ENCODE data around the gene WNT11.
"Not testable (repeated sequence)": the region's sequence is repeated elsewhere in the genome, so short reads cannot be mapped to it uniquely, and the experiment has no call there.

WNT11 gene

DNA sequence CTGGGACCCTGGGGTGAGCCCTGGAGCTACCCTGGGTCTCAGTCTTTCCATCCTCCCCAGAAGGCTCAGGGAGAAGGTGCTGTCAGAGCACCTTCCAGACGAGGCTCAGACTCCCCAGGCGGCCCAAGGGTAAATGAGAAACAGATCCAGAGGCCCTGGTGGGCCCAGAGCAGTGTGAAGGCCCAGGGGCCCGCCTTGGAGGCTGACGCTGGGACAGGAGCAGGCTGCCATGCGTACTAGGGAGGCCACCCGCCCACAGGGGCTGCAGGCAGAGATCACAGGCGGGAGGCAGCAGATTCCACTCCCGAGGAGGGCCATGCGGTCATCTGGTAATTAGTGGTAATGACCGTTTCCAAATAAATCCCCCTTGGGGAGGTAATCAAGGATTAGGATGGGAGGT is 5.2 kb downstream of the WNT11 start:
- no peak for DNase-seq

DNA sequence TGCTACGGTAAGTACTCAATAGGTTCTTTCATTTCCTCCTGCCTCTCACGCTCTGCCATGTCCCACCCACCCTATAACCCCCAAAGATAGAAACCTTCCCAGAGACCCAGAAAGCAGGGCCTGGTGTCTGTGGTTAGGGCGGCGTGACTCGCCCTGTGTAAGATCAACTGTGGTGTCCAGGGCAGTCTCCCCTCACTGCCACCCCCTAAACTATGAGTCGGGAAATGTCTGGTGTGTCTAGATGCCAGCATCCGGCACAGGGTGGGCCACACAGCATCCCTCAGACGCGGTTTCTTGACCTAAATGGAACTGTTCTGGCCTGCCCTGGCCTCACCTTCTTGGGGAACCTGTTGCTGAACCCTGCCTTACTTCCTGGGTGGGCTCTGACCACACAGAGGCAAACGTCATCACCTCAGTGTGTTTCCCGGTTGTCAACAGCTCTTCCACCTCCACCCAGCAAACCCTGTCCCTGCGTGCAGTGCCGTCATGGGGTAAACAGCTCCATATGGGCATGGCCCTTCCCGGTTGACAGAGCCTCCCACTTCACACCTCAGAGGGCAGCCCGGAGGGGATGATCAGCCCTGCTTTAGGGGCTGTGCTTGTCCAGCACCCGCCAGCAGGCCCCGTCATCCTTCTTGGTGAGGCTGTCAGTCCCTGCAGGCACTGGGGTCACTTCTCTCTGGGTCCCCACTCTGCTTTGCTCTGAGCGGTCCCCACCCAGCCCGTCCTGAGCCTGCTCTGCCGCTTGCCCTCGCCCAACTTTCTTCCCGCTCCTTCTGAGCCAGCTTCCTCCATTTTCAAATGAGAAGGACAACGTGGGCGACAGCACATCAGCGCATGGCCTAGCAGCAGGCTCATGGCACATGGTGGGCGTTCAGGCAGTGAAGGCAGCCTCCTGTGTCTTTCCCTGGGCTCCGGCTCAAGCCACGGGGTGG is 6.0 kb downstream of the WNT11 start:
- DNase-seq = no peak

DNA sequence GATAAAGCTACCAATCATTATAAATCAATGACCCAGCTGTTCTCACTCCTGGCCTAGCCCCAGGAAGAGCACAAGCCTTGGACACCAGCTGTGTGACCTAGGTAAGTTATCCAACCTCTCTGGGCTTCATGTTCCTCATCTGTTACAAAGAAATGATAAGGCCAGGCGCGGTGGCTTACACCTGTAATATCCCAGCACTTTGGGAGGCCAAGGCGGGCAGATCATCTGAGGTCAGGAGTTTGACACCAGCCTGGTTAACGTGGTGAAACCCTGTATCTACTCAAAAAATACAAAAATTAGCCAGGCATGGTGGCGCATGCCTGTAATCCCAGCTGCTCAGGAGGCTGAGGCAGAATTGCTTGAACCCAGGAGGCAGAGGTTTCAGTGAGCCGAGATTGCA is 7.6 kb downstream of the WNT11 start:
- not testable (repeated sequence) for DNase-seq

DNA sequence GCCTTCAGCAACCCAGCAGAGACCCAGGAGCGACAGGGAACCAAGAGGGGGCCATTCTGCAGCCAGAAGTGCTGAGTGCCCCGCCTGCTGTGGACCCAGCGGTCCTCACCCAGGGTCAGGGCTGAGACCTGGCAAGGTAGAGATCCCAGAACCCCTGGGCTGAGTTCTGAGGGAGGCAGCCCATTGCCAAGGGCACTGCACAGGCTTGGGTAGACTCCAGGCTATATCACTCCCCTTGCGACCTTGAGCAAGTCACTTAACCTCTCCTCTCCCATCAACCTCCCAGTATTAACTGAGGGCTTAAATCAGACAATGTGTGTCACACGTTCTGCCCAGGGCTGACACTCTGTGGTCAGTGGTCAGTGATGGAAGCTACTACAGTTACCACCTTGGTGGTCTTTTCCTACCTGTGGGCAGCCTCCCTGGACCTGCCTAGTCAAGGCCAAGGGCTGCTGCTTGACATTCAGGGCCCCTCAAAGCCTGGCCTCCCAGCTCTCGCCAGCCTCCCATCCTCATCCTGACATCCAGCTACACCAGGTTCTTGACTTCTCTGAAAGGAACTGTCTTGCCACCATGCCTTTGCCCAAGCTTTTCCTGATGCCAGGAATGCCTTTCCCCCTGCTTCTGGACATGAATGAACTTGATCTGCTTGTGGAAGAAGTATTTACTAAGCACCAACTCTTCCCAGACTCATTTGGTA is 8.2 kb downstream of the WNT11 start:
- no peak for DNase-seq

DNA sequence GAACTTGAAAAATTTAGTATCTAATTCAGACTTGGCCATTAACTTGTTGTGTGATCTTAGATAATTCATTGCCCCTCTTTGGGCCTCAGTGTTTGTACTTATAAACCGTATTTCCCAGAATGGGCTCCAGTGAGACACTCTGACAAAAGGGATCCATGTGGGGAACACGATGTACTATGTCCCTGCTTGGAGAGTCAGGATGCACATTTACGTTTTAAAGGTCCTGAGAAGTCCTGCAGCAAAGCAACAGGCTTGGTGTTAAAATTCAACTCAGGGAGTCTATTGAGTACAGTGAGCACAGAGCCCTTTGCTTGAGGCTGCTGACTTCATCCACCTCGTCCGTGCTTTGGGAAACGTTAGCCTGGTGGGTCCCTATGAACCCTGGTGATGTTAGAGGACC is 9.0 kb downstream of the WNT11 start:
- no peak for DNase-seq

DNA sequence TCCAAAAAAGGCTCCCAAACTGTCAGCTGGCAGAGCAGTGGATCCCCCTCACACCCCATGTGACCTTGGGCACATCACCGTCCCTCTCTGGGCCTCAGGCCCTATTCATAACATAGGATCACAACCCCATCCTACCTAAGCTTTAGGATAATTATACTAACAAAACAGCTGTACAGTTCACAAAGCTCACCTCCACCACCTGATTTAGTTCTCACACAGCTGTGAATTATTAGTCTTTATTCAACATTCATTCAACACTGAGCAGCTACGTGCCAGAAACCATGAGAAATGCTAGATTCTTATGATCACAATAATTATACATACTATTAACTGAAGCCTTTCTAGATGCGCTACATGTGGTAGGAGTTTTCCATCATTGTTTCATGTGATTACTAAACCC is 9.5 kb downstream of the WNT11 start:
- no peak for DNase-seq

DNA sequence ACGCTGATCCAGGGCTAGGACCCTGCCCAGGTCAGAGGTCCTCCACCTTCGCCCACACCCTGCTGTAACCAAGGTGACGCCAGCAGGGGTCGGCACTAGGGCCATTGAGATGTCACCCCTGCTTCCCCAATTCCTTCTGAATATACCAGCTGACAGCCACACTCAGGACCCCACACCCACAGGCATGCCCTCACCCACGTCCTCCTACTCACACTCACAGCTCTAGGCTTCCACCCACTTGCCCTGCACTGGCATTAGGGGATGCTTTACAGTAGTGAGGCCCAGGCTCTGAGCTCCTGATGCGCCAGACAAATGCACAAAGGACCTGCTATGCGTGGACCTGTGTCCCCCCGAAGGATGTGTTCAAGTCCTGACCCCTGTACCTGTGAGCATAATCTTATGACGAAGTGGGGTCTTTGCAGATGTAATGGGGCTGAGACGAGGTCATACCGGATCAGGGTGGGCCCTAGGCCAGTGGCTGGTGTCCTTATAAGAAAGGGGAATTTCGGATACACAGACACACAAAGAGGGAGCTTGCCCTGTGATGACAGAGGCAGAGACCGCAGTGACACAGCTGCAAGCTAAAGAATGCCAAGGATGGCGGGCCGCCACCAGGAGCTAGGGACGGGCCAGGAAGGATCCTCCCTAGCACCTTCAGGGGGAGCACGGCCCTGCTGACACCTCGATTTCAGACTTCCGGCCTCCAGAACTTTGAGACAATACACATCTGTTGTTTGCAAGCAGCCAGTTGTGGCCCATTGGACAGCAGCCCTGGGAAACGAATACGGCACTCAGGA is 11.2 kb downstream of the WNT11 start:
- no peak for DNase-seq

DNA sequence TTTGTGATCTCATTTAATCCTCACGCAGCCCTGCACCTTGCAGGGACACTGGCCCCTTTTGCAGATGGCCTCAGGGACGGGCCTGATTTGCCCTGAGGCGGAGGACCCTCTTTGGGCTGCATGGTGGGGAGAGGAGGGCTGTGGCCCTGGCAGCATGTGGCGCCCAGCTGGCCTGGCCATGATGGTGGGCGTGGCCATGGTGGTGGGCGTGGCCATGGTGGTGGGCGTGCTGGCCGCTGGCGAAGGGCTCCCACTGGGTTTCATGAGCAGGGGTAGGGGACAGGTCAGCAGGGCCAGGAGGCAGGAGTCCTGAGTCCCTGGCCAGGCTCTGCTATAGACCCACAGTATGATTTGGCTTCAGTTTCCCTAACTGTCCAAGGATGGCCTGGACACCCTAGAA is 13.1 kb downstream of the WNT11 start:
- DNase-seq = no peak

GRCh38 chr11:76190376-76190775 is 15.9 kb downstream of the WNT11 start:
- DNase-seq = no peak

- no peak for DNase-seq
Observed at GRCh38 chr11:76189682-76190081, 16.6 kb downstream of the WNT11 start.

- no peak for DNase-seq
Observed at GRCh38 chr11:76188873-76189272, 17.4 kb downstream of the WNT11 start.

- DNase-seq = no peak
Observed at GRCh38 chr11:76186776-76187279, 19.5 kb downstream of the WNT11 start.

GRCh38 chr11:76185931-76186401 is 20.3 kb downstream of the WNT11 start:
- no peak for DNase-seq

DNA sequence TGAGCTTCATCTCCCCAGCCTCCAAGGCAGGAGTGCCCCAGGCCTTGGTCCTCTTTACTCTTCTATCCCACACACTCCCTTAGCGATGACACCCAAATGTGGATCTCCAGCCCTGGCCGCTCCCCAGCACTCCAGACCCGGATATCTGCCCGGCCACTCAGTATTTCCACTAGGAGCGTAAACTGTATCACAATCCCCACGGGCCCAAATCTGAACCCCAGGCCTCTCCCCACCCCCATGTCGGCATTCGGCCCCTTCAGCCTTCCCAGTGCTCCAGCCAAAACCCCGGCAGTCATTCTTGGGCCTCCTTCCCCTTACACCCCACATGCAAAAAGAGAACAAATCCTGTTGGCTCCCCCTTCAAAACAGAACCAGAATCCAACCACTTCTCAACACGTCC is 20.8 kb downstream of the WNT11 start:
- no peak for DNase-seq

DNA sequence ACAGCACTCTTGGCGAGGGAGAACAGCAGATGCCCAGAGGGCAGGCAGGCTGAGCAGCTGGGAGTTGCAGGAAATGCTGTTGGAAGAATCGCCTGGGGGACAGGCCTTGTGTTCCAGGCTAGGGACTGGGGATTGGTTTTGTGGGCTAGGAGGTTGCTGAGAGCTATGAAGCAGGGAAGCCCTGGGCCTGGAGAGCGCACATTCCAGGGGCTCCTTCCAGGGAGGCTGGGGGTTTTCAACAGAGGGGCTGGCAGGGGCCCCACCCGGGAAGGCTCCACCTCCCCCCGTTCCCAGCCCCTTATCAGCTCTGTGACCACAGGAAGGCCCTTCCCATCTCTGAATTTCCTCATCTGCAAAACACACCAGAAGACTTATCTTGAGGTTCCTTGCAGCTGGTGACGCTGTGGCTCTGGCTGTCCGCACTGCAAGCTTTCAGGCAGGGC is 21.7 kb downstream of the WNT11 start:
- DNase-seq = no peak

DNA sequence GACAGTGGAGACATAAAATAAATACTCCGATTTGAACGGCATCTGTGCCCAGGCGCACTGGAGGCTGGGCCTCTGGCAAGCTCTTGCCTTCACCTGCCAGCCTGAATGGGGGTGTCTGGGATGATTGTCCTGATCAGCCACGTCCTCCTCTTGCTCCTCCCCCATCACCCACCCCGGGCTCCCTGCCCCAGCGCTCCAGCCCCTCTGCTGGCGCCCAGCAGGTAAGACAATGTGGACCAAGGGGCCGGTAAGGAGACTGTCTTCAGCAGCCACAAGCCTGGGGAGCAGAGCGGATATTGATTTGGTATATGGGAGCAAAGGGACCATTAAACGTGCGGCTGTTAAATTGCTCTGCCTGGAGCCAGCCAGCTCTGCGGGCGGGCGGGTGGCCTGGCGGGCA is 24.9 kb downstream of the WNT11 start:
- DNase-seq = no peak

DNA sequence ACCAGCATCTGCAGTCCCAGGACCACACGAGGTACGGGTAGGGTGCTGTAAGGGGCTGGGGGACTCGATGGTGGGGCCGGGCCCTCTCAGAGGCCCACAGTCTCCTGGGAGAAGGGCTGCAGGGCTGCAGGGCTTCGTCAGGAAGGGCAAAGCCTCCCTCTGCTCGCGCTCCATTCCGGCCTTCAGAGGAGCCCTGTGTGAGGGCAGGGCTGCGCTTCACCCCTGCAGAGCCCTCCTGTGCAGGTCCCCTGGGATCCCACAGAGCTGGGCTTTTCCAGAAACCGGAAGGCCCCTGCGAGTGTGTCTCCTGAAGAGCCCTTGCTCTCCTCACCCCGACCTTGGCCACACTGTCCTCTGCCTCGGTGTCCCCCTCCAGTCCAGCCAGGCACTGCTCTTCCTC is 27.2 kb downstream of the WNT11 start:
- no peak for DNase-seq

GRCh38 chr11:76177250-76177686 is 29.0 kb downstream of the WNT11 start:
- no peak for DNase-seq

DNA sequence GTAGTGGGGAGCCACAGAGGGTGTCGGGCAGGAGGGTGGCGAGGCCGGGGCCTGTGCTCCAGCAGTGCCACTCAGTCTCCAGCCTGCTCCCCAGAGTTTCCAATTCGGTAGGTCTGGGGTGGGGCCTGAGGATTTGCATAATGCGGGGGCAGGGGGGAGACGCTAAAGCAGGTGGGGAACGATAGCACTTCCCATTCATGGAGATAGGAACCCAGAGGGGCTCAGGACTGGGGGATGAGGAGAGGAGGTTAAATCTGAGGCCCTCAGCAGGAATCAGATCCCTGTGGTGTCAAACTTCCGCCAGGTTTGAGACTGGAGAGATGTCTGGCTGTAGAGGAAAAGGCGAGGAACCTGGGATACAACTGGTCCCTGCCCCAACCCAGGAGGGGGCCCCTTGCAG is 29.8 kb downstream of the WNT11 start:
- no peak for DNase-seq

DNA sequence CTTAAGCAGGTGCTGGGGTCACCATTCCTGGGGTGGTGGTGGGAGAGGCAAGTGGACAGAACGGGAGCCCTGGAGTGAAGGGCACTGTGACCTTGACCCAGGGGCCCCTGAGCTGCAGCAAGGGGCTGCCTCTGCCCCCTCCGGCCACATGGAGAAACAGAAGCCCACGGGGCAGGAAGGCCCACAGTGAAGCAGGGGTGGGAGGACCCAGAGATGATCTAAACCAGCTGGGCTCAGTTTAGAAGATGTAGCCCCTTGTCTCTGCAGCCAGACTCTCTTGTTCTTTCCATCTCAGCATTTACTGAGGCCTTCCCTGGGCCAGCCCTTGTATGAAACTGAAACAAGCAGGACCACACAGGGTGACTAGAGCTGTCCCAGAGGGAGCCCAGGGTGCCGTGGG is 30.5 kb downstream of the WNT11 start:
- DNase-seq = no peak

- no peak for DNase-seq
Observed at GRCh38 chr11:76174330-76174729, 32.0 kb downstream of the WNT11 start.

DNA sequence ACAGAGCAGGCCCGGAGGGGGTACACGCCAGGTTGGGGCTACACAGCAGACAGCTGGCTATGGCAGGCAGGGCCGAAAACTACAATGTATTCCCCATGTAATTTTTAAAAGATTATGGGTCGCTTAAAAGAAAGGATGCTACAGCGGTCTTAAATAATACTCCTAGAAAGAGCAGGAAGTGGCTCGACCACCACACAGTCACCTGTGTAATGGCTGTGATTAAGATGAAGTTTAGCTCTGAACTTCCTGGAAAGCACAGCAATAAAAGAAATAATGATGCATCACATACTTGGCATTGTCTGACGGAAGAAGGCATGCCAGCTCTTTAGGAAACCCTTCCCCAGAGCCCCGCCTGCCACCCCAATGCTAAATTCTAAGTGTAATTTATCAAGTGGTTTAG is 32.6 kb downstream of the WNT11 start:
- no peak for DNase-seq

DNA sequence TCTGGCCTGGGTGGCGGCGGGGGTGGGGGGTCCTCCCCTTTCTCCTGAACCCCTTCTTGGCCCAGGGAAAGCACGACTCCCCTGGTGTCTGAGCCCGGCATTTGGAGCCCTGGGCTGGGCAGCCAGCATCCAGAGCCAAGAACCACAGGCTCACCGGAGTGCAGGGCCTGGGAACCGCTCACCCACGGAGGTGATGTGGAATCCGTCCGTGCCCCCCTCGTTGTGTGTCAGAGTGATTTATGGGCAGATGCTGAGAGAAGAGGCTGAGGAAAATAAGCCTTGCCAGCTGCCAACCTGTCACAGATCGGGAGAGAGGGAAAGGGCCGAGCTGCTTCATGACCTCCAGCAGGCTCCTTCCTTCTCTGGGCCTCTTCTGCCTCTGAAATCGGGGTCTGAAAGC is 33.7 kb downstream of the WNT11 start:
- DNase-seq = no peak
